ENCODE measurements around the gene SNTB2. TPM values are rescaled to one million over a fixed set of nuclear protein-coding genes. Genes with fewer than 3 reads are reported as not detected.
"Not testable (repeated sequence)": the region's sequence is repeated elsewhere in the genome, so short reads cannot be mapped to it uniquely, and the experiment has no call there.

The SNTB2 gene
- total and polyA plus RNA-seq, 4 donors, result 2.1 to 7.8 (median 4.1) TPM

DNA sequence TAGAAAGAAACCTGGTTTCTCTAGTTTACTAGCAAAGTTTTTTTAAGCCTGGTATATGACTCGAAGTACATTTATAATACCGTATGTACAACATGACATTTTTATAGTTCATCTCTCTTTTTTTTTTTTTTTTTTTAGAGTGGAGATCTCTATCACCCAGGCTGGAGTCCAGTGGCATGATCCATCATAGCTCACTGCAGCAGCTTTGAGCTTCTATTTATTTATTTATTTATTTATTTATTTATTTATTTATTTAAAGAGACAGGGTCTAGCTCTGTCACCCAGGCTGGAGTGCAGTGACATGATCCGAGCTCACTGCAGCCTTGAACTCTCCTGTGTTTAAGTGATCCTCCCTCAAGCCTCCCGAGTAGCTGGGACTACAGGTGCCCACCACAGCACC lies 98.3 kb downstream of the SNTB2 start (continued):
- TF ChIP-seq, protein P1, sequence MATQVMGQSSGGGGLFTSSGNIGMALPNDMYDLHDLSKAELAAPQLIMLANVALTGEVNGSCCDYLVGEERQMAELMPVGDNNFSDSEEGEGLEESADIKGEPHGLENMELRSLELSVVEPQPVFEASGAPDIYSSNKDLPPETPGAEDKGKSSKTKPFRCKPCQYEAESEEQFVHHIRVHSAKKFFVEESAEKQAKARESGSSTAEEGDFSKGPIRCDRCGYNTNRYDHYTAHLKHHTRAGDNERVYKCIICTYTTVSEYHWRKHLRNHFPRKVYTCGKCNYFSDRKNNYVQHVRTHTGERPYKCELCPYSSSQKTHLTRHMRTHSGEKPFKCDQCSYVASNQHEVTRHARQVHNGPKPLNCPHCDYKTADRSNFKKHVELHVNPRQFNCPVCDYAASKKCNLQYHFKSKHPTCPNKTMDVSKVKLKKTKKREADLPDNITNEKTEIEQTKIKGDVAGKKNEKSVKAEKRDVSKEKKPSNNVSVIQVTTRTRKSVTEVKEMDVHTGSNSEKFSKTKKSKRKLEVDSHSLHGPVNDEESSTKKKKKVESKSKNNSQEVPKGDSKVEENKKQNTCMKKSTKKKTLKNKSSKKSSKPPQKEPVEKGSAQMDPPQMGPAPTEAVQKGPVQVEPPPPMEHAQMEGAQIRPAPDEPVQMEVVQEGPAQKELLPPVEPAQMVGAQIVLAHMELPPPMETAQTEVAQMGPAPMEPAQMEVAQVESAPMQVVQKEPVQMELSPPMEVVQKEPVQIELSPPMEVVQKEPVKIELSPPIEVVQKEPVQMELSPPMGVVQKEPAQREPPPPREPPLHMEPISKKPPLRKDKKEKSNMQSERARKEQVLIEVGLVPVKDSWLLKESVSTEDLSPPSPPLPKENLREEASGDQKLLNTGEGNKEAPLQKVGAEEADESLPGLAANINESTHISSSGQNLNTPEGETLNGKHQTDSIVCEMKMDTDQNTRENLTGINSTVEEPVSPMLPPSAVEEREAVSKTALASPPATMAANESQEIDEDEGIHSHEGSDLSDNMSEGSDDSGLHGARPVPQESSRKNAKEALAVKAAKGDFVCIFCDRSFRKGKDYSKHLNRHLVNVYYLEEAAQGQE (IDR thresholded peaks at IDR 0.05), result no peak
- TF ChIP-seq HNF4A (conservative IDR thresholded peaks at IDR 0.05), result no peak
- TF ChIP-seq RXRA (IDR thresholded peaks at IDR 0.05), result no peak
- TF ChIP-seq, protein P2, sequence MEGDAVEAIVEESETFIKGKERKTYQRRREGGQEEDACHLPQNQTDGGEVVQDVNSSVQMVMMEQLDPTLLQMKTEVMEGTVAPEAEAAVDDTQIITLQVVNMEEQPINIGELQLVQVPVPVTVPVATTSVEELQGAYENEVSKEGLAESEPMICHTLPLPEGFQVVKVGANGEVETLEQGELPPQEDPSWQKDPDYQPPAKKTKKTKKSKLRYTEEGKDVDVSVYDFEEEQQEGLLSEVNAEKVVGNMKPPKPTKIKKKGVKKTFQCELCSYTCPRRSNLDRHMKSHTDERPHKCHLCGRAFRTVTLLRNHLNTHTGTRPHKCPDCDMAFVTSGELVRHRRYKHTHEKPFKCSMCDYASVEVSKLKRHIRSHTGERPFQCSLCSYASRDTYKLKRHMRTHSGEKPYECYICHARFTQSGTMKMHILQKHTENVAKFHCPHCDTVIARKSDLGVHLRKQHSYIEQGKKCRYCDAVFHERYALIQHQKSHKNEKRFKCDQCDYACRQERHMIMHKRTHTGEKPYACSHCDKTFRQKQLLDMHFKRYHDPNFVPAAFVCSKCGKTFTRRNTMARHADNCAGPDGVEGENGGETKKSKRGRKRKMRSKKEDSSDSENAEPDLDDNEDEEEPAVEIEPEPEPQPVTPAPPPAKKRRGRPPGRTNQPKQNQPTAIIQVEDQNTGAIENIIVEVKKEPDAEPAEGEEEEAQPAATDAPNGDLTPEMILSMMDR (IDR thresholded peaks at IDR 0.05; ENCODE audit: low read depth, low read length, missing input control), result no peak
- TF ChIP-seq, protein P3, sequence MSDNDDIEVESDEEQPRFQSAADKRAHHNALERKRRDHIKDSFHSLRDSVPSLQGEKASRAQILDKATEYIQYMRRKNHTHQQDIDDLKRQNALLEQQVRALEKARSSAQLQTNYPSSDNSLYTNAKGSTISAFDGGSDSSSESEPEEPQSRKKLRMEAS (IDR thresholded peaks at IDR 0.05), result no peak
- TF ChIP-seq SP1 (IDR thresholded peaks at IDR 0.05), result no peak

DNA sequence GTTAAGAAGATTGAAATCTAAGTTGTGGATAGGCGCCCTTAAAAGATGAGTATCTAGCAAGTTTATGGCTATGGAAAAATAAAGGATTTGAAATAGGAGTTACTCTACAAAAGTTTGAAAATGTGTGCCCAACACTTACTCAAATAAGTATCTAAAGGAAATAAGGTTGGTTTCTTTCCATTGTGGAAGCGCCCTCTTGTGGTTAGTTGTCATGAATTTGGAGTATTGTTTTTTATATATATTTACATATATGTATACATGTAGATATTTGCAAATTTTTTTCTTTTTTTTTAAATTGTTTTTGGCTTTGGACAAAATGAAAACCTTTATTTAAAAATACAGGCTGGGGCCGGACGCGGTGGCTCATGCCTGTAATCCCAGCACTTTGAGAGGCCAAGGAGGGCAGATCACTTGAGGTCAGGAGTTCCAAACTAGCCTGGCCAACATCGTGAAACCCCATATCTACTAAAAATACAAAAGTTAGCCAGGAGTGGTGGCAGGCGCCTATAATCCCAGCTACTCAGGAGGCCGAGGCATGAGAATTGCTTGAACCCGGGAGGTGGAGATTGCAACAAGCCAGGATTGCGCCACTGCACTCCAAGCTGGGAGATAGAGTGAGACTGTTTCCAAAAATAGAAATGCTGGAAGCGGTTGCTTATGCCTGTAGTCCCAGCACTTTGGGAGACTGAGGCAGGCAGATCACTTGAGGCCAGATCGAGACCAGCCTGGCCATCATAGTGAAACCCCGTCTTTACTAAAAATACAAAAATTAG lies 100.2 kb downstream of the SNTB2 start:
- Histone ChIP-seq H3K4me3 (ENCODE audit: low read depth in 1 of 3, low read length in 3 of 3) (no peak overlapping the region), H3K27ac (ENCODE audit: low read depth in 1 of 2, low read length in 2 of 2) (peak overlapping the region in 1 of 2 donors; percentile 31), H3K36me3 (ENCODE audit: control insufficient read depth in 4 of 4, insufficient read depth in 3 of 4, low read depth in 1 of 4, low read length in 3 of 4) (peaks cover 0 to 4% (median 1%) of the 10 kb centered on the region in 4 donors), H3K9me3 (ENCODE audit: control insufficient read depth in 4 of 4, low read length in 3 of 4) (no peaks in the 10 kb centered on the region), H3K27me3 (ENCODE audit: control insufficient read depth in 4 of 4, insufficient read depth in 4 of 4, low read length in 3 of 4) (no peaks in the 10 kb centered on the region), H3K4me1 (ENCODE audit: control insufficient read depth in 4 of 4, insufficient read depth in 4 of 4, low read length in 3 of 4) (no peaks in the 10 kb centered on the region), H3K9ac (ENCODE audit: low read depth in 1 of 2, low read length in 2 of 2) (no peak overlapping the region)
- TF ChIP-seq RXRA (IDR thresholded peaks at IDR 0.05) (peak; percentile 41), EGR1 (IDR thresholded peaks at IDR 0.05; ENCODE audit: low read depth in 2 of 2) (no peak), GABPA (IDR thresholded peaks at IDR 0.05 in 1 of 2, conservative IDR thresholded peaks at IDR 0.05 in 1 of 2) (no peak), SP1 (IDR thresholded peaks at IDR 0.05) (peak; percentile 22), JUND (IDR thresholded peaks at IDR 0.05) (peak in 1 of 2 donors; percentile 10), FOXA1 (IDR thresholded peaks at IDR 0.05) (no peak), RAD21 (IDR thresholded peaks at IDR 0.05) (peak; percentile 78 to 81), HNF4A (conservative IDR thresholded peaks at IDR 0.05) (peak in 1 of 2 donors; percentile 13)
- TF ChIP-seq, protein P2 (IDR thresholded peaks at IDR 0.05; ENCODE audit: low read depth, low read length, missing input control), result peak; percentile 44
- WGBS, result 40% methylated on average over 13 of the region's 13 CpGs
- no peak for DNase-seq (ENCODE audit: low spot score)

DNA sequence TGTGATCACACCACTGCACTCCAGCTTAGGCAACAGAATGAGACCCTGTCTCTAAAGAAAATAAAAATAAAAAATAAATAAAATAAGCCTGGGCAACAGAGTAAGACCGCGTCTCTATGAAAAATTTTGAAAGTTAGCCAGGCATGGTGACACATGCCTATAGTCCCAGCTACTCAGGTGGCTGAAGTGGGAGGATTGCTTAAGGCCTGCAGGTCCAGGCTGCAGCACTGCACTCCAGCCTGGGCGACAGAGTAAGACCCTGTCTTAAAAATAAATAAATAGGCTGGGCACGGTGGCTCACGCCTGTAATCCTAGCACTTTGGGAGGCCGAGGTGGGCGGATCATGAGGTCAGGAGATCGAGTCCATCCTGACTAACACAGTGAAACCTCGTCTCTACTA lies 104.7 kb downstream of the SNTB2 start:
- WGBS, result 96% methylated on average over 9 of the region's 9 CpGs
- not testable (repeated sequence) for H3K4me1 ChIP-seq (ENCODE audit: control insufficient read depth in 4 of 4, insufficient read depth in 4 of 4, low read length in 3 of 4); DNase-seq (ENCODE audit: low spot score); H3K27ac ChIP-seq (ENCODE audit: low read depth in 1 of 2, low read length in 2 of 2); H3K9me3 ChIP-seq (ENCODE audit: control insufficient read depth in 4 of 4, low read length in 3 of 4); H3K4me3 ChIP-seq (ENCODE audit: low read depth in 1 of 3, low read length in 3 of 3); H3K27me3 ChIP-seq (ENCODE audit: control insufficient read depth in 4 of 4, insufficient read depth in 4 of 4, low read length in 3 of 4); H3K9ac ChIP-seq (ENCODE audit: low read depth in 1 of 2, low read length in 2 of 2); H3K36me3 ChIP-seq (ENCODE audit: control insufficient read depth in 4 of 4, insufficient read depth in 3 of 4, low read depth in 1 of 4, low read length in 3 of 4)

All from liver (tissue), 9 donors.